ENCODE measurements around the gene FXR2. TPM values are rescaled to one million over a fixed set of nuclear protein-coding genes. Genes with fewer than 3 reads are reported as not detected.
"Not testable (repeated sequence)": the region's sequence is repeated elsewhere in the genome, so short reads cannot be mapped to it uniquely, and the experiment has no call there.

The FXR2 gene
- polyA plus RNA-seq, 2 donors, result 14.7 to 19.0 TPM

DNA sequence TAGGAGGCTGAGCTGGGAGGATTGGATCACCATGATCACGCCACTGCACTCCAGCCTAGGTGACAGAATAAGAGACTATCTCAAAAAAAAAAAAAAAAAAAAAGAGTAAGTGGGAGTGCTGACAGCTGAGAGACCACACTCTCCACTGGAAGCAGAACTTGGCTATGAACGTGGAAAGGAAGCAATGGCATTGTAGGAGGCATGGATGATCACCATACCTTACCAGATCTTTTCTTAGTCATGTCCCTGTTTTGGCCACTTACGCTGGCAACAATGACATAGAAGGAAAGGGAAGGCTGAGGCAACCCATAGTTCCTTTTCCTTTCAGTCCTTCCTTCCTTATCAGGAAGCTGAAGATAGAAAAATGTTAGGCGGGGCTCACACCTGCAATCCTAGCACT is 32.3 kb upstream of the FXR2 start:
- Histone ChIP-seq H3K36me3 (ENCODE audit: control insufficient read depth in 2 of 2, insufficient read depth in 2 of 2, low read length in 1 of 2) (no peaks in the 10 kb centered on the region), H3K27ac (ENCODE audit: low read depth in 2 of 2, low read length in 1 of 2) (no peak overlapping the region), H3K4me3 (ENCODE audit: low read depth in 1 of 2, low read length in 2 of 2) (no peak overlapping the region), H3K4me1 (ENCODE audit: control insufficient read depth in 2 of 2, insufficient read depth in 2 of 2, low read length in 1 of 2) (peaks cover 0 to 6% of the 10 kb centered on the region in 2 donors), H3K9me3 (ENCODE audit: control insufficient read depth in 2 of 2, insufficient read depth in 1 of 2, low read depth in 1 of 2, low read length in 1 of 2) (no peaks in the 10 kb centered on the region), H3K27me3 (ENCODE audit: control insufficient read depth in 1 of 2, insufficient read depth in 2 of 2, low read length in 2 of 2) (peaks cover 0 to 5% of the 10 kb centered on the region in 2 donors)
- 73 to 78% methylated on average over 4 of the region's 4 CpGs for WGBS, 2 donors

DNA sequence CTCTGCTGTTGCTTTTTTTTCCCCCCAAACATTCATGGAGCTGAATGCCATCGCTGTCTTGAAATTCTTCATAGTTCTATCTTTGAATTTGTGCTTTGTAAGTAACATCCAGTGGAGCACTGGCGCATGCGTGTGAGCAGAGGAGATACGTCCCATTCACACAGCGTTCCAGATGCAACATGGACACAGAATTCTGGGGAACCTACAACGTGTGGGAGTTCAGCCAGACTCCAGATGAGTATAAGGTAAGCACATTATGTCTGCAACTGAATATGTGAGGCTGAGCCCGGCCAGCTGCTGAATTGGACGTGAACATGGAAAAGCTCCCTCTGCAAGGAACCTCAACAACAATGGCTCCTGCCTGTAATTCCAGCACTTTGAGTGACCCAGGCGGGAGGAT is 31.8 kb upstream of the FXR2 start:
- Histone ChIP-seq H3K9me3 (ENCODE audit: control insufficient read depth in 2 of 2, insufficient read depth in 1 of 2, low read depth in 1 of 2, low read length in 1 of 2) (no peaks in the 10 kb centered on the region), H3K36me3 (ENCODE audit: control insufficient read depth in 2 of 2, insufficient read depth in 2 of 2, low read length in 1 of 2) (no peaks in the 10 kb centered on the region), H3K4me1 (ENCODE audit: control insufficient read depth in 2 of 2, insufficient read depth in 2 of 2, low read length in 1 of 2) (peaks cover 0 to 4% of the 10 kb centered on the region in 2 donors), H3K4me3 (ENCODE audit: low read depth in 1 of 2, low read length in 2 of 2) (no peak overlapping the region), H3K27ac (ENCODE audit: low read depth in 2 of 2, low read length in 1 of 2) (no peak overlapping the region), H3K27me3 (ENCODE audit: control insufficient read depth in 1 of 2, insufficient read depth in 2 of 2, low read length in 2 of 2) (peaks cover 0 to 4% of the 10 kb centered on the region in 2 donors)
- 62 to 70% methylated on average over 9 of the region's 9 CpGs for whole genome bisulfite sequencing, 2 donors

DNA sequence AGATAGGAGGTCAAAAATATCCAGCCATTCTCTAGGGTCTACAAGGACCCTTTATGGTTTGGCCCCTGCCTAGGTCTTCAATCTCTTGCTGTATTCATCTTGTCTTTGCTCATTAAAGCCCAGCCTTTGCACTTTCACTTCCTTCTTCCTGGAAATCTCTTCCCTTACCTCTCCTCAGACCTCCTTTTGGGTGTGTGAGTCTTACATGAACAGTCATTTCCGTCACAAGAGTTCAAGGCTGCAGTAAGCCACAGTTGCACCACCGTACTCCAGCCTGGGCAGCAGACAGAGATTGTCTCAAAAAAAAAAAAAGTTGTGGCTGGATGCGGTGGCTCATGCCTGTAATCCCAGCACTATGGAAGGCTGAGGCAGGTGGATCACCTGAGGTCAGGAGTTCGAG is 30.1 kb upstream of the FXR2 start:
- Histone ChIP-seq H3K9me3 (ENCODE audit: control insufficient read depth in 2 of 2, insufficient read depth in 1 of 2, low read depth in 1 of 2, low read length in 1 of 2) (no peaks in the 10 kb centered on the region), H3K27me3 (ENCODE audit: control insufficient read depth in 1 of 2, insufficient read depth in 2 of 2, low read length in 2 of 2) (no peaks in the 10 kb centered on the region), H3K27ac (ENCODE audit: low read depth in 2 of 2, low read length in 1 of 2) (no peak overlapping the region), H3K4me1 (ENCODE audit: control insufficient read depth in 2 of 2, insufficient read depth in 2 of 2, low read length in 1 of 2) (no peaks in the 10 kb centered on the region), H3K36me3 (ENCODE audit: control insufficient read depth in 2 of 2, insufficient read depth in 2 of 2, low read length in 1 of 2) (no peaks in the 10 kb centered on the region), H3K4me3 (ENCODE audit: low read depth in 1 of 2, low read length in 2 of 2) (no peak overlapping the region)
- 85 to 90% methylated on average over 4 of the region's 4 CpGs for WGBS, 2 donors

DNA sequence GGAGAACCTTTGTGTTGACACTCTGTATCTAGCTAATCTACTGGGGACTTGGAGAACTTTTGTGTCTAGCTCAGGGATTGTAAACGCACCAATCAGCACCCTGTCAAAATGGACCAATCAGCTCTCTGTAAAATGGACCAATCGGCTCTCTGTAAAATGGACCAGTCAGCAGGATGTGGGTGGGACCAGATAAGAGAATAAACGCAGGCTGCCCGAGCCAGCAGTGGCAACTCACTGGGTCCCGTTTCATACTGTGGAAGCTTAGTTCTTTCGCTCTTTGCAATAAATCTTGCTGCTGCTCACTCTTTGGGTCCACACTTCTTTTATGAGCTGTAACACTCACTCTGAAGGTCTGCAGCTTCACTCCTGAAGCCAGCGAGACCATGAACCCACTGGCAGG is 26.9 kb upstream of the FXR2 start:
- not testable (repeated sequence) for H3K4me3 ChIP-seq (ENCODE audit: low read depth in 1 of 2, low read length in 2 of 2); H3K36me3 ChIP-seq (ENCODE audit: control insufficient read depth in 2 of 2, insufficient read depth in 2 of 2, low read length in 1 of 2); H3K27ac ChIP-seq (ENCODE audit: low read depth in 2 of 2, low read length in 1 of 2); H3K27me3 ChIP-seq (ENCODE audit: control insufficient read depth in 1 of 2, insufficient read depth in 2 of 2, low read length in 2 of 2); H3K9me3 ChIP-seq (ENCODE audit: control insufficient read depth in 2 of 2, insufficient read depth in 1 of 2, low read depth in 1 of 2, low read length in 1 of 2); H3K4me1 ChIP-seq (ENCODE audit: control insufficient read depth in 2 of 2, insufficient read depth in 2 of 2, low read length in 1 of 2)
- WGBS, 2 donors, result 65% methylated on average over 7 of the region's 7 CpGs

DNA sequence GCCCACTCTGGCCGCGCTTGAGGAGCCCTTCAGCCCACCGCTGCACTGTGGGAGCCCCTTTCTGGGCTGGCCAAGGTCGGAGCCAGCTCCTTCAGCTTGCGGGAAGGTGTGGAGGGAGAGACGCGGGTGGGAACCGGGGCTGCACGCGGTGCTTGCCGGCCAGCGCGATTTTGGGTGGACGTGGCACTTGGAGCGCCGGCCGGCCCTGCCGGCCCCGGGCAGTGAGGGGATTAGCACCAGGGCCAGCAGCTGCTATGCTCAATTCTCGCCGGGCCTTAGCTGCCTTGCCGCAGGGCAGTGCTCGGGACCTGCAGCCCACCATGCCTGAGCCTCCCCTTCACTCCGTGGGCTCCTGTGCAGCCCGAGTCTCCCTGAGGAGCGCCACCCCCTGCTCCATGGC is 26.1 kb upstream of the FXR2 start:
- H3K27me3 ChIP-seq (ENCODE audit: control insufficient read depth in 1 of 2, insufficient read depth in 2 of 2, low read length in 2 of 2), result no peaks in the 10 kb centered on the region
- no peaks in the 10 kb centered on the region for H3K9me3 ChIP-seq (ENCODE audit: control insufficient read depth in 2 of 2, insufficient read depth in 1 of 2, low read depth in 1 of 2, low read length in 1 of 2)
- H3K4me1 ChIP-seq (ENCODE audit: control insufficient read depth in 2 of 2, insufficient read depth in 2 of 2, low read length in 1 of 2), result no peaks in the 10 kb centered on the region
- WGBS, 2 donors, result 94 to 95% methylated on average over 26 of the region's 26 CpGs
- H3K36me3 ChIP-seq (ENCODE audit: control insufficient read depth in 2 of 2, insufficient read depth in 2 of 2, low read length in 1 of 2), result no peaks in the 10 kb centered on the region
- no peak overlapping the region for H3K4me3 ChIP-seq (ENCODE audit: low read depth in 1 of 2, low read length in 2 of 2)
- no peak overlapping the region for H3K27ac ChIP-seq (ENCODE audit: low read depth in 2 of 2, low read length in 1 of 2)

DNA sequence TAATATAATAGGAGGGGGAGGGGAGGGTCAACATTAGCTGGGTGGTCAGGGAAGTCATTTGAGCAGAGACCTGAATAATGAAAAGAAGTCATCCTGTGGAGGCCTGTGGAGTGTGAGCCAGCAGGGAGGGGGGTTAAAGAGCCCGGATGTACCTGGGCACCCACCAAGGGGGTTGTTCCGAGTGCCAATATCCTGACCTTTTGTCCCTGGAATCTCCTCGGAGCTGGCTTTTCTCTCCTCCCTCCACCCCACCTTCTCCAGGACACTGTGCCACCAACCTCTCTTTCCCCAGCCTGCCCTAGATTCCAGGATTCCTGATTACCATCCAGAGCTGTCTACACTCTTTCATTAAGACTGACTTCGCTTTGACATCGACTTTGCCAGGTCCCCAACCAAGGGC is 21.5 kb upstream of the FXR2 start:
- 69 to 75% methylated on average over 4 to 5 of the region's 5 CpGs for WGBS, 2 donors
- Histone ChIP-seq H3K27ac (ENCODE audit: low read depth in 2 of 2, low read length in 1 of 2) (no peak overlapping the region), H3K36me3 (ENCODE audit: control insufficient read depth in 2 of 2, insufficient read depth in 2 of 2, low read length in 1 of 2) (no peaks in the 10 kb centered on the region), H3K27me3 (ENCODE audit: control insufficient read depth in 1 of 2, insufficient read depth in 2 of 2, low read length in 2 of 2) (no peaks in the 10 kb centered on the region), H3K4me1 (ENCODE audit: control insufficient read depth in 2 of 2, insufficient read depth in 2 of 2, low read length in 1 of 2) (no peaks in the 10 kb centered on the region), H3K9me3 (ENCODE audit: control insufficient read depth in 2 of 2, insufficient read depth in 1 of 2, low read depth in 1 of 2, low read length in 1 of 2) (no peaks in the 10 kb centered on the region), H3K4me3 (ENCODE audit: low read depth in 1 of 2, low read length in 2 of 2) (no peak overlapping the region)

DNA sequence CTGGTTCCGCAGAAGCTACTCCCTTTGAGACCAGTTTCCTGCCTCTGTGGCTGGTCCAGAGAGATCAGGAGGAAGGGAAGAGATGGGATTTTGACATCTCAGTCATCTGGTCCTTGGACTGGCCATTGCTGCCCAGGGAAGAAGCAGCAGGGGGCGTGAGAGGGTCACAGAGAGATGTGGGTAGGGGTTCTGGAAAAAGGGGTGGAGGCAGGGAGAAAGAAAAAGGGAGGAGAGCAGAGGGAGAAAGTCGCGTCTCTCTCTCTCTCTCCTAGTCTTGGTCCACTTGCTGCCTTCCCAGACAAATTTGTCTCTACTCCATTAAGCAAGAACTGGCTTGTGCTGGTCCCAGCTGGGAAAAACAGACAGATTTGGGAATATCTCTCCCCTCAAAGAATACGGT is 19.7 kb upstream of the FXR2 start:
- 28 to 45% methylated on average over 5 of the region's 5 CpGs for WGBS, 2 donors
- no peaks in the 10 kb centered on the region for H3K36me3 ChIP-seq (ENCODE audit: control insufficient read depth in 2 of 2, insufficient read depth in 2 of 2, low read length in 1 of 2)
- H3K9me3 ChIP-seq (ENCODE audit: control insufficient read depth in 2 of 2, insufficient read depth in 1 of 2, low read depth in 1 of 2, low read length in 1 of 2), result no peaks in the 10 kb centered on the region
- no peaks in the 10 kb centered on the region for H3K27me3 ChIP-seq (ENCODE audit: control insufficient read depth in 1 of 2, insufficient read depth in 2 of 2, low read length in 2 of 2)
- no peak overlapping the region for H3K4me3 ChIP-seq (ENCODE audit: low read depth in 1 of 2, low read length in 2 of 2)
- H3K27ac ChIP-seq (ENCODE audit: low read depth in 2 of 2, low read length in 1 of 2), result no peak overlapping the region
- H3K4me1 ChIP-seq (ENCODE audit: control insufficient read depth in 2 of 2, insufficient read depth in 2 of 2, low read length in 1 of 2), result no peaks in the 10 kb centered on the region

DNA sequence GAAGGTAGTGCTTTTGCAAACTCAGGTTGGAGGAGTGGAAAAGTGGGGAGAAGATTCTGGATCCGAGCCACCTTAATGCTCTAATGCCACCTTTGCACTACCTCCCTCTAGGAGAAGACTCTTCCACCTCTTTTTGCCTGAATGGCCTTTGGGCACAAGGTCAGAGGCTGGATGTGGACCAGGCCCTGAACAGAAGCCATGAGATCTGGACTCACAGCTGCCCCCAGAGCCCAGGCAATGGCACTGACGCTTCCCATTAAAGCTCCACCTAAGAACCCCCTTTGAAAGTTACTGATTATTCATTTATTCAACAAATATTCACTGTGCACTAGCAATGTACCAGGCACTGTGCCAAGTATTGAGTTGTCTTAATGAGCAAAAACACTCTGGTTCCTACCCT is 18.4 kb upstream of the FXR2 start:
- Histone ChIP-seq H3K4me1 (ENCODE audit: control insufficient read depth in 2 of 2, insufficient read depth in 2 of 2, low read length in 1 of 2) (no peaks in the 10 kb centered on the region), H3K36me3 (ENCODE audit: control insufficient read depth in 2 of 2, insufficient read depth in 2 of 2, low read length in 1 of 2) (no peaks in the 10 kb centered on the region), H3K27me3 (ENCODE audit: control insufficient read depth in 1 of 2, insufficient read depth in 2 of 2, low read length in 2 of 2) (no peaks in the 10 kb centered on the region), H3K9me3 (ENCODE audit: control insufficient read depth in 2 of 2, insufficient read depth in 1 of 2, low read depth in 1 of 2, low read length in 1 of 2) (no peaks in the 10 kb centered on the region), H3K27ac (ENCODE audit: low read depth in 2 of 2, low read length in 1 of 2) (no peak overlapping the region), H3K4me3 (ENCODE audit: low read depth in 1 of 2, low read length in 2 of 2) (no peak overlapping the region)
- 93 to 94% methylated on average over 2 of the region's 2 CpGs for WGBS, 2 donors

DNA sequence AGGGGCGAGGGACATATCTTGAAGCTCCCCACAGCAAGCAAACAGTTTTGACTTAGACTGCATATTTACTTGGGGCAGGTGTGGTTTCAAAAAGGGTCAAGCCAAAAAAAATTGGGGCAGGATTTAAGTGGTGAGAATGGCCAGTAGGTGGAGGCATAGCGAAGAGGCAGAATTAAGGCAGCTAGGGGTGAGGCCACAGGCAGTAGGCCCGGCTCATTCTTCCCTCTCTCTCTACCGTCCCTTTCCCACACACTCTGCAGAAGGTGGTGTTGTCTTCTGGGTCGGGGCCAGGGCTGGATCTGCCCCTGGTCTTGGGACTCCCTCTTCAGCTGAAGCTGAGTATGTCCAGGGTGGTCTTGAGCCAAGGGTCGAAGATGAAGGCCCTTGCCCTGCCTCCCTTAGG is 17.8 kb upstream of the FXR2 start:
- Histone ChIP-seq H3K4me3 (ENCODE audit: low read depth in 1 of 2, low read length in 2 of 2) (no peak overlapping the region), H3K4me1 (ENCODE audit: control insufficient read depth in 2 of 2, insufficient read depth in 2 of 2, low read length in 1 of 2) (no peaks in the 10 kb centered on the region), H3K27ac (ENCODE audit: low read depth in 2 of 2, low read length in 1 of 2) (no peak overlapping the region), H3K9me3 (ENCODE audit: control insufficient read depth in 2 of 2, insufficient read depth in 1 of 2, low read depth in 1 of 2, low read length in 1 of 2) (no peaks in the 10 kb centered on the region), H3K36me3 (ENCODE audit: control insufficient read depth in 2 of 2, insufficient read depth in 2 of 2, low read length in 1 of 2) (no peaks in the 10 kb centered on the region), H3K27me3 (ENCODE audit: control insufficient read depth in 1 of 2, insufficient read depth in 2 of 2, low read length in 2 of 2) (no peaks in the 10 kb centered on the region)
- 40 to 43% methylated on average over 6 of the region's 6 CpGs for WGBS, 2 donors

DNA sequence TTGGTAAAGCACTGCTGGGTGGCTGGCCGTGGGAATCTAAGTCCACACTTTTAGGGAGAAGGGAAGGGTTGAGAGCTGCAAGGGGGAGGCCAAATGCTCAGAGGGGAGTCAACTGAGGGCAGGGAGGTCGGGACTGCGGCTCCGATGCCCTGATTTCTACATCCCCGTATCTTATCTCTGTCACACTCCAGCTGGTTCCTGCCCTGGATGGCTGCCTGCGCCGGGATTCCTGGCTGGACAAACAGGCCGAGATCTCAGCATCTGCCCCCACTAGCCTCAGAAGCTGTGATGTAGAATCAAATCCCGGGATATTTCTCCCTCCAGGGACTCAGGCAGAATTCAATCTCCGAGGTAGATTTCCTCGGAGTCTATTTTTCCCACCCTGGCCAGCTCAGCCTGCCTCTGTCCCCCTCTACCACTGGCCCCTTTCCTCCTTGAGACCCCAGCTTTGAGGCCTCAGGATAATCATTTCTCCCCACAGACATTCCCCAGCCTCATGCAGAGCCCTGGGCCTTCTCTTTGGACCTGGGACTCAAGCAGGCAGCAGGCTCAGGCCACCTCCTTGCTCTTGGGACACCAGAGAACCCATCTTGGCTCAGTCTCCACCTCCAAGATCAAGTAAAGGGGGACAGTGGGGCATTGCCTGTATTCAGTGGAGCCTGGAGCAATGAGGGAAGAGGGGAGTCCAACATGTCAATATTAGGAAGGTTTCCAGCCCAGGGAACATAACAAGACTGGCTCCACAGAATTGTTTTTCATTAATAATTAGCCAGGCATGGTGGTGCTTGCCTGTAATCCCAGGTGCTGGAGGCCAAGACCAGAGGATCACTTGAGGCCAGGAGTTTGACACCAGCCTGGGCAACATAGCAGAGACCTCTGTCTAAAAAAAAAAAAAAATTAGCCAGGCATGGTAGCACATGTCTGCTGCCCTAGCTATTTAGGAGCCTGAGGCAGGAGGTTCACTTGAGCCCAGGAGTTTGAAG is 17.0 kb upstream of the FXR2 start:
- 74 to 77% methylated on average over 11 of the region's 11 CpGs for WGBS, 2 donors
- Histone ChIP-seq H3K36me3 (ENCODE audit: control insufficient read depth in 2 of 2, insufficient read depth in 2 of 2, low read length in 1 of 2) (no peaks in the 10 kb centered on the region), H3K27ac (ENCODE audit: low read depth in 2 of 2, low read length in 1 of 2) (no peak overlapping the region), H3K27me3 (ENCODE audit: control insufficient read depth in 1 of 2, insufficient read depth in 2 of 2, low read length in 2 of 2) (no peaks in the 10 kb centered on the region), H3K9me3 (ENCODE audit: control insufficient read depth in 2 of 2, insufficient read depth in 1 of 2, low read depth in 1 of 2, low read length in 1 of 2) (no peaks in the 10 kb centered on the region), H3K4me1 (ENCODE audit: control insufficient read depth in 2 of 2, insufficient read depth in 2 of 2, low read length in 1 of 2) (peaks cover 3% of the 10 kb centered on the region in 2 donors), H3K4me3 (ENCODE audit: low read depth in 1 of 2, low read length in 2 of 2) (no peak overlapping the region)

All from esophagus (tissue), 2 donors.